Embryonic facial prominence (tissue), 1 donor: Measurements from ENCODE around the gene RLBP1.

ENCODE experiments used
- DNase-seq: peaks from one replicate; pipeline ENCODE4 v3.0.0-alpha.2; 2016; ENCODE audit errors: extremely low spot score

The RLBP1 gene

GRCh38 chr15:89178307-89178977, 42.9 kb downstream of the RLBP1 start:
- no peak for DNase-seq

- peak; percentile 34 for DNase-seq
Measured at GRCh38 chr15:89177633-89178306, 43.6 kb downstream of the RLBP1 start.

- no peak for DNase-seq
Measured at GRCh38 chr15:89177116-89177515, 44.3 kb downstream of the RLBP1 start.

DNA sequence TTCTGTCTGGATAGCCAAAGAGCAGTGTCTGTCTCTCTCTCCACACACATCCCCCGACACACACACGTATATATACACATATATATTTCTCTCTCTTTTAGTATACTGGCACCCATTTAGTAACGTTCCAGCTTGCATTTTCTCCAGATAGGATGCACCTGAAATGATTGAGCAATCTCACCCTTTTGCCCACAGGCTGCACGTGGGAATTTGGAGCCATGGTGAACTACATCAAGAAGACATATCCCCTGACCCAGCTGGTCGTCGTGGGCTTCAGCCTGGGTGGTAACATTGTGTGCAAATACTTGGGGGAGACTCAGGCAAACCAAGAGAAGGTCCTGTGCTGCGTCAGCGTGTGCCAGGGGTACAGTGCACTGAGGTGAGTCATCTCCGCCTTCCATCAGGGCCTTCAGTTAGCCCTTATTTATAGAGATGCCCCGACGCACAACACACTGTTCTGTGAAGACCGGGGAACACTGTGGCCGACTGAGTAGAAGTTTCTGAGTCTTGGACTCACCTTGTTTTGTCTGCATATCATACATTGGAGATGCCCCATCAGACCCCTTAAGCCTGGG, 45.7 kb downstream of the RLBP1 start:
- no peak for DNase-seq

GRCh38 chr15:89174476-89174875, 46.9 kb downstream of the RLBP1 start:
- DNase-seq: no peak

GRCh38 chr15:89172921-89173320, 48.5 kb downstream of the RLBP1 start:
- DNase-seq: no peak

DNA sequence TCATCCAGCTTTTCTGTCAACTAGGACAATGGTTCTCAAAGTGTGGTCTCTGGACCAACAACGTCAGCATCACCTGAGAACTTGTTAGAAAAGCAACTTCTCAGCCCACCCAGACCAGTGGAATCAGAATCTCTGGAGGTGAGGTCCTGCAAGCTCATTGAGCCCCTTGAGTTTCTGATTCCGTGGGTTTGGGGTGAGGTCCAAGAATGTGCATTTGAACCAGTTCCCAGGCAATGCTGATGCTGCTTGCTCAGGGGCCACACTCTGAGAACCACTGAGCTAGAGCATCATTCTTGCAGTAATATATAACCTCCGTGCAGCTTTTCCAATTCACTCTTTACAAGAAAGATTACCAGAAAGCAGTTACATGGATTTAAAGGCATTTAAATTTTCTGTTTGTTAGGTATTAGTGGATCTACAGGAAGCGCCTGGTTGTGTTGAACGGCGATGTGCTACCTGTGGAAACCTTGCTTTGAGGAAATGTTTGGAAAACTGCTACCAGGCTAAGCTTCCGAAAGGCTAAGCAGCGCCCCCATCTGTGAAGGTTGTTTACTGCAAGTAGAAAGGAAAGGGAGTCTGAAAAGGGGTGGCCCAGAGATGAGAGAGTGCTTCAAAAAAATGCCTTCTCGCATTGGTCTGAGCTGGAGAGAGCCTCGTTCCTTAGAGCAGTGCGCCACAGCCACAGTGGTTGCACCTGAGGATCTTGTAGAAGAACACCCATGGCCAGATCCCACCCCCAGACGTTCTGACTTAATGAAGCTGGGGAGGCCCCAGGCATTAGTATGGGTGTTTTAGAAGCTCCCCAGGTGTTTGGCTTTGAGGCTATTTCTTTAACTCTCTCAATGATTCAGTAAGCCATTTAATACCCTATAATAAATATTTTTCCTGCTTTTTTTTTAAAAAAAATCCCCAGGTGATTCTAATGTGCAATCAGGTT, 50.0 kb downstream of the RLBP1 start:
- no peak for DNase-seq

- DNase-seq: no peak
Measured at GRCh38 chr15:89170364-89170763, 51.0 kb downstream of the RLBP1 start.

- DNase-seq: no peak
Measured at GRCh38 chr15:89168316-89168833, 53.0 kb downstream of the RLBP1 start.

- no peak for DNase-seq
Measured at GRCh38 chr15:89167267-89168176, 53.9 kb downstream of the RLBP1 start.

GRCh38 chr15:89165677-89166076, 55.7 kb downstream of the RLBP1 start:
- no peak for DNase-seq

DNA sequence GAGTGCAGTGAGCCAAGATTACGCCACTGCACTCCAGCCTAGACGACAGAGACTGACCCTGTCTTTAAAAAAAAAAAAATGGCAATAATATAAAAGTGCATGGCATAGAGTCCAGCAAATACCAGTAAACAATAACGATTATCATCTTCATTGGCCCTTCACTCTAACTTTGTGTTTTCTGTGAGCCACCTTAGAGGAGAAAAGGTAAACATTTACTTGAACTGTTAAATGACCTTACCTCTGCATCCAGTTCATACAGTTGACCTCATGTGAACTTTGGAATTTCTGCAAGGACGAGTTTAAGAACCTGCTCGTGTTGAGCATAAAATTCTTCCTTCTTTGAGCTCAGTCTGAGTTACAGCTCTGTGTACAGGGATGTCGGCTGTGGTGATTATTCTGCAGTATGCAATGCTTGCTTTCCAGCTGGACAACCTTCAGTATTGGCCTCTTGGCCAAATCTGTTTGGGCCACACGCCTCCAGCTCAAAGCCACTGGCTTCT, 56.6 kb downstream of the RLBP1 start:
- DNase-seq: no peak

DNA sequence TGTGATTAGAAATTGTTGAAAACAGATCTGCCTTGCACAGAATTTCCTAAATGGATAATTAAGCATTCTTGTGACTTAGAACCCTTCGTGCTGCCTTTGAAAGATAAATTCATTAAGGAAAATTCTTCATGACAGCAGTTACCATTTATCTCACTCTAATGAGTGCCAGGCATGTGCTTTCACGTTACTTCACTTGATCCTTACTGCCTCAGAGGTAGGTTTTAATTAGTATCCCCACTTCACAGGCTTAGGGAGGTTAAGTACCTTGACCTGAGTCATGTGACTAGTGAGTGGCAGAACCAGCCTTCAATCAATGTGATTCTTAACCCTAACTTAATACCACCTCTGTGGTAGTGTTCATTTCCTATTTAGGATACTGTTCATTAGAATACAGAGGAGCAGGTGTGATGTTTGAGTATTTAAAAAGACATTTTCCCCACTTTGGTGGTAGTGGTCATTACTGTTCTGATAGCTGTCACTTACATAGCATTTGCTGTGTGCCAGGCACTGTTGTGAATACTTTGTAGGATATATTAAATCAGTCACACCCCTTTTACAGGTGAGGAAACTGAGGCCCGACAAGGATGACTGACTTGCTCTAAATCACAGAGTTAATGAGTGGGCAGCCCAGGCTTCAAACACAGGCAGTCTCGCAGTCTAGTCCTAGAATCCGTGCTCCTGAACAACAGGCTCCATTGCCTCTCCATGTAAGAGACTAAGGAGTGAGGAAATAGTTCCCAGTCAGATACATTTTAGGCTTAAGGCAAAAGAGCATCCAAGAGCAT, 57.9 kb downstream of the RLBP1 start:
- DNase-seq: no peak

- DNase-seq: no peak
Measured at GRCh38 chr15:89161666-89162065, 59.7 kb downstream of the RLBP1 start.
